Measurements from ENCODE around the gene ZNF503.

Gene ZNF503, protein sequence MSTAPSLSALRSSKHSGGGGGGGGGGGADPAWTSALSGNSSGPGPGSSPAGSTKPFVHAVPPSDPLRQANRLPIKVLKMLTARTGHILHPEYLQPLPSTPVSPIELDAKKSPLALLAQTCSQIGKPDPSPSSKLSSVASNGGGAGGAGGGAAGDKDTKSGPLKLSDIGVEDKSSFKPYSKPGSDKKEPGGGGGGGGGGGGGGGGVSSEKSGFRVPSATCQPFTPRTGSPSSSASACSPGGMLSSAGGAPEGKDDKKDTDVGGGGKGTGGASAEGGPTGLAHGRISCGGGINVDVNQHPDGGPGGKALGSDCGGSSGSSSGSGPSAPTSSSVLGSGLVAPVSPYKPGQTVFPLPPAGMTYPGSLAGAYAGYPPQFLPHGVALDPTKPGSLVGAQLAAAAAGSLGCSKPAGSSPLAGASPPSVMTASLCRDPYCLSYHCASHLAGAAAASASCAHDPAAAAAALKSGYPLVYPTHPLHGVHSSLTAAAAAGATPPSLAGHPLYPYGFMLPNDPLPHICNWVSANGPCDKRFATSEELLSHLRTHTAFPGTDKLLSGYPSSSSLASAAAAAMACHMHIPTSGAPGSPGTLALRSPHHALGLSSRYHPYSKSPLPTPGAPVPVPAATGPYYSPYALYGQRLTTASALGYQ
- total RNA-seq = 0 to 0.14 reads per million in 2 donors

DNA sequence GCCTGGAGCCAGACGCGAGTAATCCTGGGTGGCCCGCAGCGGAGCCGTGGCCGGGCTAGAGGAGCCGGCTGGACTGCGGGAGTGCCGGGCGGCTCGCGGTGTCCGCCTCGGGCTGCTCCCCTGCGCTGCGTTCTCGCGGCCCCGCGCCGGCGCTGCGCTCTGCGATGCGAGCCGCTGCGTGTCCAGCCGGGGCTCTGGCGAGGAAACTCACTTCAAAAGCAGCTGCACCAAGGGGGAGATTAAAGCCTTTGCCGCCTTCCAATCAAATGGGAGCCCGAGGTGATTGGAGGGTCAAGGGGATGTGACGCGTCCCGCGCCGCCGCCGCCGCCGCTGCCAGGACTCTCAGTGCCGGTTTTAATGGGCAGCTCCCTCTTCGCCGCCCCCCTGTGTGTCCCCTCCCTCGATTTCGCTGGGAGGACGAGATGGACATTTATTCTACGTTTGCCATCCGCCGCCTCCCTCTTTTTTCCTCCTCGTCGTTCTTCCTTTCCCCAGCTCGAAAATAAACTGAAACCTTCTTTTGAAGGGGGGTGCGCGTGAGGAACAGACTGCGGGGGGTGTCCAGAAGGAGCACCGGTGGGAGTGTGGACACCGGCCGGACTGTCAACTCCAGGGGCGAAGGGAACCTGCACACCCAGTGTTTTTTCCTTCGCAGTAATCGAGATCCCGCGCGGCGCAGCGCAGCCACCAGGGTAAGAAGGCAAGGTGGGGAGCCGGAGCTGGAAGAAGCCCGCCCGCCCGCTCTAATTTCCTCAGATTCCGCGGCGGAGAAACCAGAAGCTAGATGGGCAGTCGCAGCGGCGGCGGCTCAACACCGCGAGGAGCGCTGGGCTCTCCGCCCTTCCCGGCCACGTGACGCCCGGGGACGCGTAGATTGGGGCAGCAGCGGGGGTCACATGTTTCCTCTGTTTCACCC, at the start of gene ZNF503:
Gene ZNF503, minus strand, starts transcription at position 196 of the 917 bp plus-strand sequence. CDS start 345 bp downstream, outside the sequence.
- no peak for DNase-seq

DNA sequence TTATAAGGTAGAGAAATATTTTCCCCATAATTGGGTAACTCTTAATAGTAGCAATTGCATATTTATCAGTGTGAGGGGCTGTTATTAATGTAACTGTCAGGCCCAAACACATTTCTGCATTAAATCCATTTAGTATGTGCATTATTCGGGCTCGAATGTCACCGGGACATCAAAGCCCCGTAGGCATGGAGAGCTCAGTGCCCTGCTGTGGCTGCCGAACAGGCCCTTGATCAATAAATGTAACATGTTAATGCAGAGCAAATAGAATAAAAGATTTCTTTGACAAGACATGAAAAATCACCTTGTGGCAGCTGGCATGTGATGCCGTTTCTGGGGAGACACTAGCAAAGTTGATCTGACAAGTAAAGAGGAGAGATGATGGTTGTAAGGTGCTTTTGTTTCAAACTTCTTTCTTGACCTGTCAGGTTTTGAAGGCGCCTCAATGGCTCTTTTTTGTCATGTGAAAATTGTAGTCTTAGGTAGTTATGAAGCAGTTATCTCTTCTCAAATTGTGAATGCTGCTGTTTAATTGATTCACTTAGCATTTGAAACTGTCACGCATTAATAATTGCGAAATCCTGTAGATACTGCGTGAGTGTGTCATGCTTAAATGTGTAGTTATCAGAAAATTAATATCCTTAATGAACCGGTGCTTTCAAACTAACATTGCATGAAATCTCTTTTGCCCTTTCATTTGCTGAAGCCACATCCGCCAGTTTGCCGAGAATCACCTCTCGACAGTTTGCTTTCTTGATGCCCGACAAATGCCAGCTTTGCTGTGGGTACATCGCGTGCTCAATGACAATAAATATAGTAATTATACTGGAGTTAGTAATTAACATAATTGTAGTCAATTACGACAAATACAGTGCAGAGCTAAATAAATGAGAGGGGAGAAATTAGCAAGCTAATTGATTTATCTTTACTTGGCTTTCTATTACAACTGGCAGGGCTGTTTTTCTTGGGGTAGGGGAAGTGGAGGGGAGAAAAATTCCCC, 49.4 kb upstream of the ZNF503 start:
- DNase-seq = no peak

DNA sequence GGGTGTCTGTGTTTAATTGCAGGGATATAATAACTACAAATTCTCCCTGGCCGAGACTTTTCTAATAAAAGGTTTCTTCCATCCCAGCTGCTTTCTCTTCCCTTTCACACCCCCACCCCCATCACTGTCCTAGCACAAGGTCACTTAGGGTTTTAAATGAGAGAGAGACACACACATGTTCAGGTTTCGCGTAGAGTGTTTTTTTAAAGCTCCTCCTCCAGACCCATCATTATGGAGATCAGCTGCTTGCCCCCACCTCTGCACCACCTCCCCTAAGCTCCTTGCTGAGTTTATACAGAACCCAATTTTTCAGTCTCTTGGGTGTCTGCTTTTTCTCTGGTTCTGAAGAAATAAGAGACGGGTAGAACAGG, 48.5 kb upstream of the ZNF503 start:
- no peak for DNase-seq

DNA sequence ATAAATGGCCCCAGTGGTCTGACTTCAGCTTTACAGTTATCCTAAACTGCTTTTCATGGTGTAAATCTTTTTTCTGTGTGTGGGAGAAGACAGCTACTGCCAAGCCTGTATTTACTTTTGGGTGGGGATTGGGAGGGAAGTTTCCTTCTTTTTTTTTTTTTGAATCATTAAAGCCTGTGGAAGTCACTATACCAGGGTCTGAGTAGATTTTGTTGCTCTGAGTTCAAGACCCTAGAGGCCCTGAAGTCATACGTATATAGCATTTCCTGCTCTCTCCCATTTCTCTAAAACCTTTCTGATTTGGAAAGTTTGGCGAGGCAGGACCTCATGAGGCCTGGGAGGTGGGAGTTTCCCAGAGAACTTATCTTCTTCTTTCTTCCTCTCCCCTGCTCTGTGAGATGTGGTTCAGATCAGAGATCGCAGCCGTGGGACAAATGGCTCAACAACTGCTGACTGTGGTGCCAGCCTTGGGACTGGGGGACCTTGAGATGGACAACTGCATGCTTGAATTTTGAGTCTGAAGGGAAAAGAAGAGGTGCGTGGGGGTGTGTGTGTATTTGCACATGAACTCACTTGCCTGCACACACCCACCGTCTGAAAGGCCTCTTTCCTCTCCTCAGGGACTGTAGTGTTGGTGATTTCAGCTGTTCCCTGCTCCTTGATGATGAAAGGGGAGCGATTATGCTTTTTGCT, 48.0 kb upstream of the ZNF503 start:
- no peak for DNase-seq

DNA sequence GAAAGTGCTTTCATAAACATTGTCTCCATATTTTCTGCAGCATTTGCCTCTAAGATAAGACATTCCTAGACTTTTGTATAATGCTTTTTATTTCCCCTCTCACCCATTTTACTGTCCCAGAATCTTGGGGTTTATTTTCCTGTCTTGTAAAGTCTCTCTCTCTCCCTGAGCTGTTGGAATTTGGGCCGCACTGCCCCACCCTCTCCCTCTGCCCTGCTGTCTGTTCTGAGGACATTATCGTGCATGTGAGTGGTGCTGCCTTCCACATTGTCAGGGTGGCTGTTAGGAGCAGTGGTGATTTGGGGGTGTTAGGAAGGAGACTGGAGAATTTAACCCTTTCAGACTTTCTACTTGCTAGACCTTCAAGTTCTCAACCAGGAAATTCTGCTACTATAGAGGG, 46.6 kb upstream of the ZNF503 start:
- DNase-seq = no peak

DNA sequence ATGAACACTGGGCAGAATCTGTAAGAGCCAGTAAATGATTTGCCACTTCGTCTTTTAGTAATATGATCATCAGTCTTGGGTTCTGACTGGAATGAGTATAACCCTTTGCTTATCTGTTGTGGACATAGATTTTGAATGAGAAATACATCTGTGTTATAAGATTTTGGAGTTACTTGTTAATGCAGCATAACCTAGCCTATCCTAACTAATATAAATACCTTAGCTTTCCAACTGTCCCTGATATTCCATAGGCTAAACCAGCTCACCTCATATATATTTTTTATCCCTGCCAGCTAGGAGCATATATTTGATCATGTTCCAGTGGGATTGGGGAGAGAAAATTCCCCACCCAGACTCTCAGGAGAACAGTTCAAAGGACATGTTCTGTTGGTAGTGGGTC, 44.9 kb upstream of the ZNF503 start:
- no peak for DNase-seq

DNA sequence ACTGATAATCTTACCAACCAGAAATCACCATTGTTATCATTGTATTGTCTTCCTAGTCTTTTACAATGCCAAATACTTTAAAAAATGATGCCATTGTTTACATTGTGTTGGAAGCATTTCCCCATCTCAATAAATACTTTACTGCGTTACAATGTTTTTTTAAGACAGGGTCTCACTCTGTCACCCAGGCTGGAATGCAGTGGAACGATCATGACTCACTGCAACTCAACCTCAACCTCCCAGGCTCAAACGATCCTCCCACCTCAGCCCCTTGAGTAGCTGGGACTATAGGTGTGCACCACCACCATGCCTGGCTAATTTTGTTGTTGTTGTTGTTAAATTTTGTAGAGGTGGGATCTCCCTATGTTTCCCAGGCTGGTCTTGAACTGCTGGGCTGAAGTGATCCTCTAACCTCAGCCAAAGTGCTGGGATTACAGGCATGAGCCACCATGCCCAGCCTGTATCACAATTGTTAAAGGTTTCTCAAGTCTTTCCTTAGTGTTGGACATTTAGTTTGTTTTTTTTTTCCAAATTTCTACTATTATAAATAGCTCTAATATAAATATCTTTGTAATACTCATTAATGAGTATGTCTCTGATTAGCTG, 43.3 kb upstream of the ZNF503 start:
- DNase-seq = no peak

DNA sequence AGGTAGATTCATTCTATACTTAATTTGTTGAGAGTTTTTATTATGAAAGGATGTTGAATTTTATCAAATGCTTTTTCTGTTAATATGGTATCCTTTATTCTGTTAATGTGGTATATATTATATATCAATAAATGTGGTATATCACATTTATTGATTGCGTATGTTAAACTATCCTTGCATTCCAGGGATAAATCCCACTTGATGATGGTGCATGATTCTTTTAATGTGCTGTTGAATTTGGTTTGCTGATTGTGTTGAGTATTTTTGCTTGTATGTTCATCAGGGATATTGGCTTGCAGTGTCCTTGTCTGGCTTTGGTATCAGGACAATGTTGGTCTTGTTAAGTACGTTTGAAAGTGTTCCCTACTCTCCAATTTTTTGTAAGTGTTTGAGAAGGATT, 41.8 kb upstream of the ZNF503 start:
- no peak for DNase-seq

DNA sequence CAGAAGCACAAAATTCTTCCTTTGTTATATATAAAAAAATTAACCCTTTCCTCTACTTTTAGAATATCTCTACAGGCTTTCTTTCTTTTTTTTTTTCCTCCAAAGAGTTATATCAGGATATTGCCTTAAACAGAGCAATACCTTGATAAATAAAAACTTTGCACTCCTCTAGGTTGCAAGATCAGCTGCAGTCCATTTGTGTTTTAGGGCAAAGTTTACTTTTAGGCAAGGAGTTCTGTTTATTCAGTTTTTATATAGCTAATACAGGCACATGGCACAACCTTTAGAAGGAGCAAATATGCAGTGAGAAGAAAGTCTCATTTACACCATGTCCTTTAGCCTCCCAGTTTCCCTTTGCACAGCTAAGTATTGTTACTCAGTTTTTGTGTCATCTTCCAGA, 40.1 kb upstream of the ZNF503 start:
- no peak for DNase-seq

DNA sequence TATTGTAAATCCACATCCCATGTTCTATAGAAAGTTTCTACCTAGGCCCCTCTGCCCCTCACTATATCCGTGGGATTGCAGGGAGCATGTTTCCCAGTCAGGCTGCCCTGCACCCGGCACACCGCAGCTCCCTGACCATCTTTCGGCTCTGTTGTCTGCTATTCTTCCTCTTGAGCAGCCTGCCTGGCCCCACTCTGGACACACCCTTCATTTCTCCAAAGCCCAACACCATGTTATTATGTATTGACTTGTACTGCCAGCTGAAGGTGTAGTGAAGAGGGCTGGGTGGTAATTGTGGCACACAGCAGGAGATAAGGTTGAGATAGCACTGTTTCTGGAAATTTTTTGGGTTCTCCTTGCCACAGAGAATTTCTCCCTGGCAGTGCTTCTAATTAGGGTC, 39.6 kb upstream of the ZNF503 start:
- no peak for DNase-seq

DNA sequence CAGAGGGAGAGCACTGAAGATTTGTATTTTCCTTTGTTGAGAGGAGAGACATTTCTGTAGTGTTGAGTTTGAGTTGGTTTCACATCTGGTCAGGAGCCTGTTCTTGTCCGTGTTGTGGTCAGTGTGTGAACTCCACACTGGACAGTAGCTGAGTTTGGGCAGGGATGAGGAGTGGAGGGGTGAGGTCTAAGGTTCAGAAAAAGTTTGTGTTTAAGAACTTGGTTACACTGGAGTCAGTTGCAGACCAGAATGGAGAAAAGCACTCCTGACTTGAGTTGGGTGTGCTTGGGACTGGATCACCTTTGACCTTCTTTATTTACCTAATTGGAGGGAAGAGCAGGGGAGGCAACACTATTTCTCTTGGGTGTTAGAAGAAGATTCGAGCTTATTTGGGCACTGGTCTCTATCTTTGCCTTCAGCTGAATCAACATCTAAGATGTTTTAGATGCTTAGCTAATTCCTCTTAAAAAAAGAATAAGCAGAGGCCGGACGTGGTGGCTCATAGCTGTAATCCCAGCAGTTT, 38.8 kb upstream of the ZNF503 start:
- DNase-seq = no peak

DNA sequence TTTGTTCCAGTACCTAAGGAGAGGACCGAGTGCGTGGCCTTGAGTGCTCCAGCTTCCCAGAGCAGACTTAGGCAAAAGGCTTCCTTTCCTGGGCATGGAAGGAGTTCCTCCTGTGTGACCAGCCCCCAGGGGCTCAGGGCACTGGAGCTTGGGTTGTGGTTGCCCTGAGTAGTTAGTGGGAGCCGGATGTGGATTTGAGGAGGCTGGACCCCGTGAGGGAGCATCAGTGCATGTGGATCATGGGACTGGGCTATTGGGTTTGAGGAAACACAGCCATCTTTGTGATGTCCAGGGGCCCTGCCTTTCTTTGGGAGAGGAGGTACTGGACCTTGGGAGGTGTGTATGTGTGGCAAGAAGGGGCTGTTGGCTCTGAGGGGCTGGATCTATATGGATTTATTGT, 38.2 kb upstream of the ZNF503 start:
- DNase-seq = no peak

DNA sequence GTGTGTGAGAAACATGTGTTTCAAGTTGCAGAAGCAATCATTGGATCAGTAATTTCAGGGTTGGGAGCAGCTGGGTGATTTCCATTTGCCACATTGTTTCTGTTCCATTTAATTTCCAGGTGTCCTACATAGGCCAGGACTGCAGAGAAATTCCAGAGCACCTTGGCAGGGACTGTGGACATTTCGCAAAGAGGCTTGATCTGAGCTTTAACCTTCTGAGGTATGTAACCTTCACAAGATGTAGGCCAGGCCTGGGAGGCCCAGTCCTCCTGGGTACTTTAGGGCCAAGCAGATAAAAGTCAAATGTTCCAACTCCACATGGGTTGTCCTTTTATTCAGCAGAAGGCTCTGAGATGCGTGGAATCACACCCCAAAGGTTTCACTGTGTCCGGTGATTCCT, 36.7 kb upstream of the ZNF503 start:
- DNase-seq = no peak

DNA sequence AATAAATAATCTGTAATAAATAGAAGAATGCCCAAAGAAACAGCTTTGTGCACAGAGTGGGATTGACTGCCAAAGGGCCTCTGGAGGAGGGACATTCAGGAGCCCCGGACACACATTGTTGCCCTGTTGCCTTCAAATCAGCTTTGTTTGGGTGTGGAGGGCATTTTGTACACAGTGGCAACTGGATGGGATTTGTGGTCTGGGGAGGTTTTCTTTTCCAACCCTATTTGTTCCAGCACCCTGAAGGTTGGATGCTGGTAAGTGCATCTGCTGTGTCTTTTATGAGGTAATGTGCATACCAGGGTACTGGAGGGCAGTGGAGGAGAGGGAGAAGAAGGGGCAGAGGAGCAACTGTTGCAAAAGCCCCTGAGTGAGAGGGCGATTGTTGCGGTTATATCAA, 36.1 kb upstream of the ZNF503 start:
- no peak for DNase-seq

DNA sequence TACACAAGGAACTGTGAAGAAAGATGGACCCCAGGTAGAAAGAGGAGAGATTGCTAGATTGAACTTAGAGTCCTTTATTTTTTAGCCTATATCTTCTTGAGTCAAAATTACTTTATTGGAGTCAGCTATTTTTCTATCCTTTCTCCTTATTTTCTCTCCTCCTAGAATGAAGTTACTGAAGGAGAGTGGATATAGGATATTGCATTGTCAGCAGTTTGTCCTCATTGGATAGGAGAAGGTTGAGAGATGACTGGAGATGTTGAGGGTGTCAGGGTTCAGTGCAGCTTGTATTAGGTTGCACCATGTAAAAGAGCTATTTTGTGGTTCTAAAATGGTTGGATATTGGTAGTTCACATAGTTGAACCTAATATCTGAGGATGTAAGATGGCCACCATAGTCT, 35.3 kb upstream of the ZNF503 start:
- no peak for DNase-seq

DNA sequence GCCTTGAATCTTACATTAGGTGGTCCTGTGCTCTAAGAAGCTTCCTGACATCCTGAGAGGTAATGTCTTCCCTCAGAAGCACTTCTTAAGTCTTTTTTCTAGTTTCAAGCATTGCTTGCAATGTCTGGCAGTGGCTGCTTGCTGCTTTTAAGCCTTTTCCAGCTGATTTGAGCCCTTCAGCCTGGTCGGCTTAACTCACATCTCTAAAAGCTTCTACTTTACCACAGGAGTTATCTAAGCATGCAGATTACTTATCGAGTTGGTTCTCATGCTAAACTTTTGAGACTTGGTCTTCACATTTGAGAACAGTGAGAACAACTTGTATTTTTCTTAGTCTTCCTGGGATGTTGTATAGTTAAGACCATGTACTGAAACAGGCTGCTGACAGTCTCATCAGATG, 33.7 kb upstream of the ZNF503 start:
- DNase-seq = no peak

DNA sequence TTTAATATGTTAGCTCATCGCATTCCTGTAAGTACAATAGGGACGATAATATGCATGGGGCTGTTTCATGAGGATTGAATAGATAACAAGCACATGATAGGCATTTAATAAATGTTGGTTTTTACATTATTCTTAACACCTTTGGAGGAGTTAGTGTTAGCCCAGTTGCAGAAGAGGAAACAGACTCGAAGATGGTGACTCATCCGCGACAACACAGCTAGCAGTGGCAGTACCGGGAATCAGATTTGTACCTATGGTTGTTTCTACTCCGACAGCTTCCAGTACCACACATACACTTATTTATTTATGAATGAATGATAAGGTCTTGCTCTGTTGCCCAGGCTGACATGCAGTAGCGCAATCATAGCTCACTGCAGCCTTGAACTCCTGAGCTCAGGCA, 32.7 kb upstream of the ZNF503 start:
- DNase-seq = no peak

DNA sequence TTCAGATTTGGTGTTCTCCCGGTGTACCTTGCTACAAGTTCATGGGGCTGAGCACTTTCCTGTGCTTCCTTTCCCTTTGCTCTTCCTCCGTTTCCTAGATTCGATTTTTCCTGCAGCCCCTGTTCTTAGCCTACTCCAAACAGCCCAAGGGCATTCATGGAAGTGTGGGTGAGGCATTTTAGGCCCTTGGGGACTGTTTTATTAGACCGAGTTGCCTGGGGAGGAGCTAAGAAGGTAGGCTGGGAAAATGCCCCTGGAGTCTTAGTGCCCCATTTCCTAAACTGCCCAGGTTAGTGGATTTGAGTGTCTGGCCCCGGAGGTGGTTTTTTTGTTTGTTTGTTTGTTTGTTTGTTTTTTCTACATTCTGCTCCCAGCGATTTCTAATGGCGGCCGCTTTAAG, 31.7 kb upstream of the ZNF503 start:
- DNase-seq = no peak

DNA sequence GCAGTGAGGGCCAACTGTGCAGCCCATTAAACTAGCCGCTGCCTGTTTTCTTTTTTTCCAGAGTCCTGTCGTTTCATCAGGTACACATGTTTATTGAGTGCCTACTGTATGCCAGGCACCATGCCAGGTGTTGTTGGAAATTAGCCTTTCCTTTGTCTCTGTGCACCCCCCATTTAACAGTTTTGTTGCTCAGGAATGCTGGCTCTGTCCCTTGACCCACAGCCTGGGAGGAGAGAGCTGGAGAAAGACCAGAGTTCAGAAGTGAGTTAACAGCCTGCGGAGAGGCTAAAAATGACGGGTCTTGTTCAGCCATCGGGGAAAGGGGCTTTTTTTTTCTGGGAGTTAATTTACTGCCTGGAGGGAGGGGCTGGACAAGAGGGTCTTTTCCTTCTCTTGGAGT, 31.2 kb upstream of the ZNF503 start:
- no peak for DNase-seq

DNA sequence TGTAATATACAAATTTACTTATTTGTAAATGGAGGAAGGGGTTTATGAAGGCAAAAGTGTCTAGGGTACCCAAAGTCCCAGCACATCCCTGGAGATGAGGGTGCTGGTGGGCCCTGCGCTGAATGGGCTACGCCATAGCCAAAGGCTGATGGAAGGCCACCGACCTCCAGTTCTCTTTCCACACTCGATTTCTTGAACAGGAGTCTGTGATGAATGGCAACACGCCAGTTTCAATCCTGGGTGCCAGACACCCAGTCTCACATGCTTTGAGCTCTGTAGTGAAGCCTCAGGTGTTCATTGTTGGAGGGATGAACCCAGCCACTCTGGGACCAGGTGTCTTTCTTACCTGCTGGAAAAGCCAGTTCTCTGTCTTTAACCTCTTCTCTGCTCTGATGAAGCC, 30.6 kb upstream of the ZNF503 start:
- DNase-seq = no peak
